Motor neuron (in vitro differentiated cells): Measurements from ENCODE around the gene ATXN7L1. TPM values are rescaled to one million over a fixed set of nuclear protein-coding genes. Genes with fewer than 3 reads are reported as not detected.

Source experiments
- ATAC-seq, 8 experiments: fragments of 200-7000 bp; cut with Tn5 transposase; replicated peaks in 6 of 8; 2 replicates each; pipeline ENCODE4 v1.8.0; 2021; ENCODE audit warnings: mild to moderate bottlenecking in 8 of 8, moderate library complexity in 8 of 8
- H3K27ac ChIP-seq, 2 donors: fragments of 250-450 bp; sonication (Bioruptor Pico); 2 replicates each; pipeline ENCODE4 v1.9.0; 2021; ENCODE audit warnings: antibody characterized with exemption in 2 of 2, mild to moderate bottlenecking in 2 of 2, moderate library complexity in 1 of 2
- H3K4me1 ChIP-seq, 2 donors: fragments of 250-450 bp; sonication (Bioruptor Pico); replicated peaks in 1 of 2; 2 replicates each; pipeline ENCODE4 v1.6.1; 2021; ENCODE audit warnings: antibody characterized with exemption in 2 of 2, mild to moderate bottlenecking in 2 of 2, moderate library complexity in 1 of 2
- H3K4me3 ChIP-seq, 5 donors: fragments of 250-450 bp; sonication (Bioruptor Pico); 2 replicates each; pipeline ENCODE4 v1.9.0; 2021; ENCODE audit warnings: antibody characterized with exemption in 5 of 5, mild to moderate bottlenecking in 5 of 5, moderate library complexity in 4 of 5
- WGBS, 10 experiments: fragments of 450-650 bp; shearing (Covaris generic); methylation state at CpG; one replicate each; pipeline ENCODE4 v1.0.0; 2022; 5-methylcytosine and 5-hydroxymethylcytosine counted together
- in situ Hi-C, 9 experiments: fragments of 400-800 bp; cut with MboI; loops; one replicate each; pipeline ENCODE4 v1.15.0; 2021; ENCODE audit warnings: low sequenced_read_pairs in 9 of 9, low pct_unique_long_range_greater_than_20kb in 2 of 9; ENCODE audit not compliant: unreplicated experiment in 9 of 9
- total RNA-seq, 8 experiments: library from RNA; unstranded; fragments of 300-600 nt; gene quantifications; 2 replicates each; pipeline versions ENCODE4 v1.2.3 to v1.2.4, GENCODE V29; 2022

The ATXN7L1 gene
- total RNA-seq, 8 experiments from 2014 or later: 6.5 to 23.7 (median 10.6) TPM

DNA sequence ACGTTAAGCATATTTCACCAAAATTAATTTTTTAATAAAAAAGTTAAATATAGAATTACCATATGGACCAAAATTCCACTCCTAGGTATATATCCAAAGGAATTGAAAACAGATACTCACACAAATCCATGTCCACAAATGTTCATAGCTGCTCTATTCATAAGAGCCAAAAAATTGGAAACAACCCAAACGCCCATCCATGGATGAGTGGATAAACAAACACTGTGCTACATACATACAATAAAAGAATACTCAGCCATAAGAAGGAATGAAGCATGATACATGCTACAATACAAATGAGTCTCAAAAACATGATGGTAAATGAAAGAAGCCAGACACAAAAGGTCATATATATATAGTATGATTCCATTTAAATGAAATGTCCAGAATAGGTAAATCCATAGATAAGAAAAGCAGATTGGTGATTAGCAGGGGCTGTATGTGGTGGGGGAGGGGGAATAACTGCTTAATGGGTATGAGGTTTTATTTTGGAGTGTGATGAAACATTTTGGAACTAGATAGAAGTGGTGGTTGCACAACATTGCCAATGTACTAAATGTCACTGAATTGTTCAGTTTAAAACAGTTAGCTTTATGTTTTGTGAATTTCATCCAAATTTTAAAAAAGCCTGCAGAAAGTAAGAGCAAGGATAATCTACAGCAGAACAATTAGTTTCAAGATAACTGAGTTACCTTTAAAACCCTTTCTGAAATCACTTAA, 193.9 kb downstream of the ATXN7L1 start:
- ATAC-seq: no peak
- in situ Hi-C loops: no loop called here
- Histone ChIP-seq H3K4me1 (no peaks in the 10 kb centered on the region), H3K4me3 (no peak overlapping the region), H3K27ac (no peak overlapping the region)
- 0 to 100% (median 75%) methylated on average over 1 to 2 of the region's 2 CpGs for WGBS, 10 experiments

GRCh38 chr7:105680505-105681187, 195.8 kb downstream of the ATXN7L1 start:
- peak in 1 of 8 experiments; percentile 40 for ATAC-seq
- Histone ChIP-seq H3K4me1 (no peaks in the 10 kb centered on the region), H3K27ac (no peak overlapping the region), H3K4me3 (no peak overlapping the region)
- WGBS, 10 experiments: 40 to 100% (median 86%) methylated on average over 1 to 5 of the region's 9 CpGs; no CpG with 5 or more reads in 3 of the 10 experiments
- in situ Hi-C loops: no loop called here

DNA sequence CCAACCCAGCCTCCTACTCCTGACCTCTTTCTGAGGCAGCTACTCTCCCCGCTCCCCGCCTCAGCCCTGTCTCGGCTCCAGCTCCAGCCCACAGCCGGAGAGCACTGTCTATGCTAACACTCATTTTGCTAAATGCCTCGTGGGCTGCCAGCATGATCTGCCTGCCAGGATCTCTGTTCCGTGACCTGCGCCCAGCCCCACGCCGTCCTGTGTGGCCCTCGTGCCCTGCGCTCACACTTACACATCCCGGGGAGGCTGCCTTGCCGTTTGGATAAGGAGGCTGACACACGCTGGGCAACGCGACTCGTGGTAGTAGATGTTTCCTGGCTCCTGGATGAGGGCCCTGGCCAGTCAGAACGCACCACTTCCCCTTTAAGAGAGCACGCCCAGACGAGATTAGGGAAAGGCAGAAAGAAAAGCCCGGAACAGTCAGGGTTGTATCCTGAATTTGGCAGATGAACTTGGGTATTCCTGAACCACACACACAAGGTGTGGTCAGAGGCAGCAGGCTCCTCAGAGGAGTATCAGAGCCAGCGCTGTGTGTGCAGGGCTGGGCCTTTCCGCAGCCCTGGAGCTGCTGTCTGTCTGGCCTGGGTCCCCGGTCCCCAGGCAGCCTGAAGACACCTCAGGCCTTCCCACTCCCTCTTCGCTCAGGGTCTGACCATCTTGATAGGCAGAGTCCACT, 197.4 kb downstream of the ATXN7L1 start:
- ATAC-seq: peak in 3 of 8 experiments; percentile 93 to 95 (median 94)
- Histone ChIP-seq H3K4me1 (no peaks in the 10 kb centered on the region), H3K4me3 (no peak overlapping the region), H3K27ac (no peak overlapping the region)
- WGBS, 10 experiments: 0 to 90% (median 30%) methylated on average over 2 to 19 of the region's 25 CpGs; no CpG with 5 or more reads in 2 of the 10 experiments
- in situ Hi-C loops: no loop called here

- no peaks in the 10 kb centered on the region for H3K4me1 ChIP-seq
- 35 to 99% (median 91%) methylated on average over 4 to 11 of the region's 11 CpGs; no CpG with 5 or more reads in 1 of the 10 experiments for WGBS, 10 experiments
- in situ Hi-C loops: no loop called here
- peak in 2 of 8 experiments; percentile 8 to 11 for ATAC-seq
- no peak overlapping the region for H3K4me3 ChIP-seq
- H3K27ac ChIP-seq: no peak overlapping the region
Observed at GRCh38 chr7:105677817-105678573, 198.4 kb downstream of the ATXN7L1 start.

DNA sequence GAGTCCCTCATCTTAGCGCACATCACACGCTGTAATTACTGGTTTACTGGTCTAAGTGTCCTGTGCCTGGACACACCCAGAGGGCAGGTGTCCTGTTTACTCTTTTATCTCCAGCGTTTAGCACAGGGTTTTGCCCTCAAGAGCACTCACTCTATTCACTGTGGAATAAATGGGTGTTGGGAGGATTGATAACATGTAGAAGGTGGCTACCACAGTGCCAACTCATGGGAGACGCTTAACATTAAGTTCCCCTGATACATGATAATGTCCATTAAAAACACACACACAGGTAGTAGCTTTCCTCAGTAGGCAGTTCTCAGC, 199.0 kb downstream of the ATXN7L1 start:
- in situ Hi-C loops: no loop called here
- ATAC-seq: no peak
- Histone ChIP-seq H3K4me1 (no peaks in the 10 kb centered on the region), H3K4me3 (no peak overlapping the region), H3K27ac (no peak overlapping the region)
- WGBS, 10 experiments: 93 to 100% (median 100%) methylated on average over 1 to 3 of the region's 4 CpGs; no CpG with 5 or more reads in 6 of the 10 experiments

- ATAC-seq: no peak
- H3K4me3 ChIP-seq: no peak overlapping the region
- in situ Hi-C loops: no loop called here
- no peaks in the 10 kb centered on the region for H3K4me1 ChIP-seq
- no peak overlapping the region for H3K27ac ChIP-seq
- 60 to 100% (median 81%) methylated on average over 1 to 5 of the region's 8 CpGs; no CpG with 5 or more reads in 5 of the 10 experiments for WGBS, 10 experiments
Observed at GRCh38 chr7:105675934-105676371, 200.4 kb downstream of the ATXN7L1 start.

DNA sequence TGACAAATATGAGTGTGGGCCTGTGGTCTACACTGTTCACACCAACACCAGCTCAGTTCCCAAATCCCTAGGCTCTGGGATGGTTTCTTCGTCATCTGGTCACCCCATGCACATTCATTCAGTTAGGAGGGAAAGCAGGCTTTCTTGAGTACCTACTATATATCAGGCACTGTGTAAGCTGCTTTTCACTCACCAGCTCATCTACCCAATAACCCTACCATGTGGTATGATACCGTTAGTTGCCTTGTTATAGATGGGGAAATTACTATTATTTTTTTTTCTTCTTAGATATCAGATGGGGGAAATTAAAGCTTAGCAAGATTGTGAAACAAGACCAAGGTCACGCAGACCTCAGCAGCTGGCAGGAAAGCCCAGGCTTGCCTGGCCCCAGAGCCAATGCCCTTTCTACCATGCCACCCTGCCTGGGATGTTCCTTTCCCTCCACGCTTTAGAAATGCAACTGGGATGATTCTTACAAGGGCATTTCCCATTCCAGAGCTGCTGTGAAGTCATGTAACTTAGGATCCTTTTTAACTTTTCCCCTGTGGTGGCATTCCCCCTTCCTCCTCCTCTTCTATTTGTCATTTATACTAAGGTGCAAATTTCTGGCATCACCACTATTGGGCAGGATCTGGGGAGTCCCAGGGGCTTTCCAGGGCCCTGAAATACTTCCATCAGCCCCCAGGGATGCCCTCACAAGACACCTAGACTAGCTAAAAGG, 202.0 kb downstream of the ATXN7L1 start:
- no peak for ATAC-seq
- in situ Hi-C loops: loop anchor here in 2 of 9 experiments (25.0 kb wide), 2 partner anchors 363 to 488 kb away; no protein-coding TSS in a partner anchor
- no peaks in the 10 kb centered on the region for H3K4me1 ChIP-seq

DNA sequence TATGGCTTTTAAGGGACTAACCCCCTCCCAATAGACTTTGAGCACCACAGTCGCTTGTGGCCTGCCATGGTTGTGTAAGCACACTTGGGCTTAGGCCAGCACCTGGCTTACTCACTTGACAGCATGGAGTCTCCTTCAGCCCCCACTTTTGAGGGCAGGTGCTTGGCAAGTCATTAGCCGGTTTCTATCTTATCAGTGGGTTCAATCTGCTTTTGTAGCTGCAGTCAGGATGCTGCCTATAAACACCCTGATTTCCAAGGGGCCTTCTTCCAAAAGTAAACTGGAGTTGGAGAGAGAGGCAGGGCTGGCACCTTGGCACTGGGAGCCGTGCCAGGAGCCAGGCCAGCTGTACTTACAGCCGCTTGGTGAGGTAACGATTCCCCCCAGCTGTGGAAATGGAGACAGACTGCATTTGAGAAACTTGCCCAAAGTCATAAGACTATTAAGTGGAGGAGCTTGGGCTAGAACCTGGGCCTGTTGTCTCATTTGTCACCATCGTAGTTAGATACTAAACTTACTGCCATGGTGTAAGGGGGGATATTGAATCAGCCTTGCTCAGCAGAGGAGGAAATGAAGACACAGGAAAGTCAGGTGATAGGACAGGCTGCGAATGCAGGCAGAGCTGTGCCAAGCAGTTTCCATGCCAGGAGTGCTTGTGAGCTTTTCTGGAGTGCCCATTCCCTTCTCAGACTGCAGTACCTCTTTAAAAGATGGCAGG, 202.9 kb downstream of the ATXN7L1 start:
- in situ Hi-C loops: loop anchor here in 2 of 9 experiments (25.0 kb wide), 2 partner anchors 364 to 489 kb away; no protein-coding TSS in a partner anchor
- Histone ChIP-seq H3K27ac (no peak overlapping the region), H3K4me1 (no peaks in the 10 kb centered on the region), H3K4me3 (no peak overlapping the region)
- 63 to 100% (median 89%) methylated on average over 1 to 5 of the region's 7 CpGs; no CpG with 5 or more reads in 2 of the 10 experiments for WGBS, 10 experiments
- ATAC-seq: peak in 1 of 8 experiments; percentile 24

More for the DNA sequence above, 202.0 kb downstream of the ATXN7L1 start:
- Histone ChIP-seq H3K27ac (no peak overlapping the region), H3K4me3 (no peak overlapping the region)
- WGBS, 10 experiments: 77 to 100% (median 87%) methylated on average over 1 to 4 of the region's 4 CpGs; no CpG with 5 or more reads in 4 of the 10 experiments

DNA sequence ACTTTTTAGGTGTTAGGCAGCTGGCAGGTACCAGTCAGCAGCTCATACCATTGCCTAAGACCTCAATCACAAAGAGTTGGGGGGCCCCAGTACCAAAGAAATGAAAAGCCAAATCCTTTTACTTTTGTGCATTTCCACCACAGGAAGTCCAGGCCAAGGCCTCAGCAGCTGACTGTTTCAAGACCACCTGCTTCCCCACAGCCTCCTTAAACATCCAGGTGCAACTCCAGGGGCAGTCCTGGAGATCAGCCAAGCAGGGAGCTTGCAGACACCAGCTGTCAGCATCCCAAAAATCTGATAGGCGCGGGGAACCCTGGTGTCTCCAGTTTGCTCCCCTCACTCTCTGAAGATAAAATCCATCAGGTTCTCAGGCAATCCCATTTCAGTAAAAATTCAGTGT, 203.6 kb downstream of the ATXN7L1 start:
- 92 to 100% (median 100%) methylated on average over 2 of the region's 2 CpGs; no CpG with 5 or more reads in 4 of the 10 experiments for WGBS, 10 experiments
- no peaks in the 10 kb centered on the region for H3K4me1 ChIP-seq
- H3K27ac ChIP-seq: no peak overlapping the region
- ATAC-seq: no peak
- no peak overlapping the region for H3K4me3 ChIP-seq
- in situ Hi-C loops: loop anchor here in 2 of 9 experiments (25.0 kb wide), 2 partner anchors 364 to 490 kb away; no protein-coding TSS in a partner anchor

DNA sequence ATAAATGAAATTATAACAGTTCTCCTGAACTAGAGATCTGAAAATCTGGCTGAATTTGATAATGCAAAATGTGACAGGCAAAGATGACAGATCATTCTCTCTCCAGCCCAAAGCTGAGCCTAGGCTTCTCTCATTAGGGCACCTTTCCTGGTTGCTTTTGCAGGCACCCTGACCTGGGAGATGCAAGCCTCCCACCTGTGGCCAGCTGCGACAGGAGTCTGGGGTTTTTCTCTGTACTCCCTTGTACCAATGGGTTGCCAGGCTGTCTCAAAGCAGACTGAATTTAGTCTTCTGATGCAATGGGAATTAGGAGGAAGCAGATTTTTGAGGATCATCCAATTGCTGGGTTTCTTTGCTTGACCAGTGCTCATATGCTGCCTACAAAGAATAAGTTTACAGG, 210.1 kb downstream of the ATXN7L1 start:
- ATAC-seq: no peak
- in situ Hi-C loops: loop anchor here in 2 of 9 experiments (25.0 kb wide), 2 partner anchors 371 to 496 kb away; no protein-coding TSS in a partner anchor
- Histone ChIP-seq H3K27ac (no peak overlapping the region), H3K4me3 (no peak overlapping the region), H3K4me1 (peaks cover 0 to 14% of the 10 kb centered on the region in 2 donors)
- WGBS, 10 experiments: 100% methylated on average over 1 of the region's 1 CpG; no CpG with 5 or more reads in 9 of the 10 experiments

DNA sequence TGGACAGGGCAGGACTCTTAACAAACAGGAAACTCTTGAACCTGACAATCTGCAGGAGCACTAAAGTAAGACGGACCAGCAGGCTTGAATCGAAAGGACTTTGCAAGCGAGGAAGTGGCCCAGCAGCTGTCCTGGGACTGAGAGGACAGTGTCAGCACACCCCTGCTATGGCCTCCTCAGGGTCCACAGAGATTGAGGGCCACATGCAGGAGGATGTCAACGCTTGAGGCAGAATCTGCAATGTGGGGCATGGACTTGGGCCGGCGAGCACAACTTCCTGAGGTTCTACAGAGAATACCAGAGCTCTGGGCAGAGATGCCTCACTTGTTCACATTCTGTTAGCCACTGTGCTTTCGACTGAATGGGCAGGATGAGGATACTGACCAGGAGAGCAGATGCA, 210.7 kb downstream of the ATXN7L1 start:
- in situ Hi-C loops: loop anchor here in 2 of 9 experiments (25.0 kb wide), 2 partner anchors 372 to 497 kb away; no protein-coding TSS in a partner anchor
- peaks cover 0 to 14% of the 10 kb centered on the region in 2 donors for H3K4me1 ChIP-seq
- H3K27ac ChIP-seq: no peak overlapping the region
- H3K4me3 ChIP-seq: no peak overlapping the region
- WGBS, 10 experiments: 73 to 100% (median 96%) methylated on average over 1 to 6 of the region's 7 CpGs; no CpG with 5 or more reads in 1 of the 10 experiments
- ATAC-seq: no peak
